ENCODE data around the gene EMCN.

Gene EMCN

DNA sequence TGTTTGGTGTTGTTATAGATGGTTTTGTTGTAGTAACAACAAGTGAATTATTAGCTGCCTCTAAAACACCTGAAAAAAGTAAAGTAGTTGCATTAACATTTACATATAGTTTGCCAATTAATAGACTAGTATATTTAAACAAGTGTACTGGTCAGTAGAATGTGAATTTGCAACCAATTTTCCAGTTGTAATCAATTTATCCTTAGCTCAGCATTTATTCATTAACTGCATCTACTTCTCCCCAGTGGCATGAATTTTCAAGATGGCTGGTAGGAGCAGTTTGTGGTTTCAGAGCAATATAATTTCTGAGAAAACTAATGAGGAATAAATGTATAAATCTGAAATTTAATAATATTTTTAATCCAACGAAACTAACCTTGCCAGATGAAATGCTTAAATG lies 37.9 kb downstream of the EMCN start:
- H3K4me1 ChIP-seq (ENCODE audit: insufficient read depth, low read length) = no peaks in the 10 kb centered on the region
- H2AFZ ChIP-seq (ENCODE audit: low read depth, low read length) = no peak overlapping the region
- H3K36me3 ChIP-seq (ENCODE audit: insufficient read depth, low read length) = no peaks in the 10 kb centered on the region
- no peak overlapping the region for H3K4me3 ChIP-seq (ENCODE audit: low read length)
- no peaks in the 10 kb centered on the region for H3K9me3 ChIP-seq (ENCODE audit: low read length)
- H3K27me3 ChIP-seq (ENCODE audit: insufficient read depth, low read length) = no peaks in the 10 kb centered on the region

DNA sequence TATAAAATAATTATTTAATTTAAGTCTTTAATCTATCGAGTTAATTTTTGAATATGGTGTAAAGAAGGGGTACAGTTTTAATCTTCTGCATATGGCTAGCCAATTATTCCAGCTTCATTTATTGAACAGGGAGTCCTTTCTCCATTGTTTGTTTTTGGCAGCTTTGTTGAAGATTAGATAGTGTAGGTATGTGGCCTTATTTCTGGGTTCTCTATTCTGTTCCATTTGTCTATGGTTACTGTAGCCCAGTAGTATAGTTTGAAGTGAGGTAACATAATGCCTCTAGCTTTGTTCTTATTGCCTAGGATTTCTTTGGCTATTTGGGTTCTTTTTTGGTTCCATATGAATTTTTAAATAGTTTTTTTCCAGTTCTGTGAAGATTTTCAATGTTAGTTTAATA lies 48.3 kb downstream of the EMCN start:
- H3K36me3 ChIP-seq (ENCODE audit: insufficient read depth, low read length) = no peaks in the 10 kb centered on the region
- no peaks in the 10 kb centered on the region for H3K9me3 ChIP-seq (ENCODE audit: low read length)
- no peak overlapping the region for H3K4me3 ChIP-seq (ENCODE audit: low read length)
- no peak overlapping the region for H2AFZ ChIP-seq (ENCODE audit: low read depth, low read length)
- H3K27me3 ChIP-seq (ENCODE audit: insufficient read depth, low read length) = no peaks in the 10 kb centered on the region
- H3K4me1 ChIP-seq (ENCODE audit: insufficient read depth, low read length) = no peaks in the 10 kb centered on the region

DNA sequence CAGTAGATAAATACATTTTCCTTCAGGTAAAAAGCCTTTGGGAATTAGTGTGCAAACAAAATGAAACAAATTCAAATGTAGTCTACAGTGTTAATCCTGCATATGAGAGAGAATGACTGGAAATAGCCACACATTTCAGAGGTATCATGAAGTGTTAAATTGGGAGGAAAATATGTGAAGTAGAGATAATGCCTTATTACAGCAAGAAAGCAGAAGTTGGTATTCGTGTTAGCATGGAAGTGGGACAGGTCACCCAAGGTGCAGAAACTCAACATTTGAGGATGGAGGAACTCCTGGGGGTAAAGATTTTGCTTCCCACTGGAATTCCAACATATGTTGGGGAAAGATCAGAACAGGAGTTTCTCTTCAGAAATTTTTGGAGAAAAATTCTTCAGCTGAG lies 51.3 kb downstream of the EMCN start:
- no peaks in the 10 kb centered on the region for H3K9me3 ChIP-seq (ENCODE audit: low read length)
- no peak overlapping the region for H2AFZ ChIP-seq (ENCODE audit: low read depth, low read length)
- H3K4me1 ChIP-seq (ENCODE audit: insufficient read depth, low read length) = no peaks in the 10 kb centered on the region
- no peaks in the 10 kb centered on the region for H3K27me3 ChIP-seq (ENCODE audit: insufficient read depth, low read length)
- H3K4me3 ChIP-seq (ENCODE audit: low read length) = no peak overlapping the region
- H3K36me3 ChIP-seq (ENCODE audit: insufficient read depth, low read length) = no peaks in the 10 kb centered on the region

DNA sequence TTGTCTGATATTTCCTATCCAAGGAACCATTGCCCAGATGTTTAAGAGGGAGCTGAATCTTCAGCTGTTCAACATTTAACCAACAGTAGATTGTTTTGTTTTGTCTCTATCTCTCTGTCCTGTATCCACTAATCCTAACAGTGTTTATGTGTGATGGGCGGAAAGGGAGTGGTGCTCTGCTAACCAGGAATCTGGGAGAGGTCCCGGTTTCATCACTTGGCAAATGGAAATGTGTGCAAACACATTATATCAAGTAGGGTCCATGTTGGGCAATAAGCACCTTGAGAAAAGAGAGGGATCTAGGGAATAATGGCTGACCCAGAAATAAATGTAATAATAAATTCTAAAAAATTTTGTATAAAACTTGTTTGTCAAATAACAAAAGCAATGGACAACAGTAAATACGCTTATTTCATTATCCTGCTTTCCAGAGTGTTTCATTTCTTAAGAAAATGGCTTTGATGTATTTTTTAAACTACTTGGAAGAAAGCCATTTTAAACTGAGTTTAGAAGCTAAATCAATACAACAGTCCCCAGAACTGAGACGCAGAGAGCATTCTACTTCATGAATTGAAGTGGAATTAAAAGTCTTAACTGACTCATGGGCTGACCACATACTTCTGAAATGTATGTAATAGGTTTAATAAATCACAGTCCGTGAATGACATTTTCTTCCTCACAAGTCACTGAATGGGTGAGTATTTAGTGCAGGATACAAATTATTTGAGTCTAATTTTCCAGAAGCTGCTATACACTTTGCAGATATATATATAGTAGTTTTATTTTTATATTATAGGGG lies 55.8 kb downstream of the EMCN start:
- no peaks in the 10 kb centered on the region for H3K9me3 ChIP-seq (ENCODE audit: low read length)
- no peaks in the 10 kb centered on the region for H3K27me3 ChIP-seq (ENCODE audit: insufficient read depth, low read length)
- no peaks in the 10 kb centered on the region for H3K4me1 ChIP-seq (ENCODE audit: insufficient read depth, low read length)
- no peaks in the 10 kb centered on the region for H3K36me3 ChIP-seq (ENCODE audit: insufficient read depth, low read length)
- no peak overlapping the region for H2AFZ ChIP-seq (ENCODE audit: low read depth, low read length)
- H3K4me3 ChIP-seq (ENCODE audit: low read length) = no peak overlapping the region

DNA sequence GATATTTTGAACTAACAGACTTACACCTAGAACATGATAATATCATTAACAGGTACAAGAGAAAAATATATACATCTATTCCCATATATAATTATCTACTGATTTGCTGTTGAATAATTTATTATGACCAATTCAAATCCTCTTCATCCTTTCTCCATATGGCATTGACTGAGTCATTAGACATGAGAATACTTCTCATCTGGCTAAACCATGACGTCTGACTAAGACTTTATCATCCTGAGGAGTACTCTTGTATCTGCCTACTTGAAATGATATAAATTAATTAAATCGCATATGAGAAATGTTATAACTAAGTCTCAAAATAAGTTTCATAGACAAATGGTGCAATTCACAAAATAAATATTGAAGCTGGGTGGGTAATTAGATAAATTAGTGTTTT lies 67.4 kb downstream of the EMCN start:
- Histone ChIP-seq H2AFZ (ENCODE audit: low read depth, low read length) (no peak overlapping the region), H3K4me1 (ENCODE audit: insufficient read depth, low read length) (no peaks in the 10 kb centered on the region), H3K36me3 (ENCODE audit: insufficient read depth, low read length) (no peaks in the 10 kb centered on the region), H3K27me3 (ENCODE audit: insufficient read depth, low read length) (no peaks in the 10 kb centered on the region), H3K9me3 (ENCODE audit: low read length) (no peaks in the 10 kb centered on the region), H3K4me3 (ENCODE audit: low read length) (no peak overlapping the region)

DNA sequence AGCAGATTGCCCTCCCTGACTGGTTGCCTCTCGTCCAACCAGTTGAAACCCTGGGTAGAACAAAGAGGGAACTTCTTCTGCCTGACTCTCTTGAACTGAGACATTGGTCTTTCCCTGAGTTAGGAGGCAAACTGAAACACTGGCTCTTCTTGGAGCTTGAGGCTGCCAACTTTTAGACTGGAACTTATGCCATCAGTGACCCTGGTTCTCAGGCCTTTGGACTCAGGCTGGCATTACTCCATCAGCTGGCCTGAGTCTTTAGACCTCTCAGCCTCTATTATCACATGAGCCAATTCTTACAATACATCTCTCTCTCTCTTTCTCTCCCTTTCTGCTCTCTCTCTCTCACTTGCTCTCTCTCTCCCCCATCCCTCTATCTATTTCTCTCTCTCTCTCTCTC lies 86.4 kb downstream of the EMCN start:
- H3K27me3 ChIP-seq (ENCODE audit: insufficient read depth, low read length) = no peaks in the 10 kb centered on the region
- H3K4me3 ChIP-seq (ENCODE audit: low read length) = no peak overlapping the region
- no peak overlapping the region for H2AFZ ChIP-seq (ENCODE audit: low read depth, low read length)
- no peaks in the 10 kb centered on the region for H3K9me3 ChIP-seq (ENCODE audit: low read length)
- H3K36me3 ChIP-seq (ENCODE audit: insufficient read depth, low read length) = no peaks in the 10 kb centered on the region
- no peaks in the 10 kb centered on the region for H3K4me1 ChIP-seq (ENCODE audit: insufficient read depth, low read length)

DNA sequence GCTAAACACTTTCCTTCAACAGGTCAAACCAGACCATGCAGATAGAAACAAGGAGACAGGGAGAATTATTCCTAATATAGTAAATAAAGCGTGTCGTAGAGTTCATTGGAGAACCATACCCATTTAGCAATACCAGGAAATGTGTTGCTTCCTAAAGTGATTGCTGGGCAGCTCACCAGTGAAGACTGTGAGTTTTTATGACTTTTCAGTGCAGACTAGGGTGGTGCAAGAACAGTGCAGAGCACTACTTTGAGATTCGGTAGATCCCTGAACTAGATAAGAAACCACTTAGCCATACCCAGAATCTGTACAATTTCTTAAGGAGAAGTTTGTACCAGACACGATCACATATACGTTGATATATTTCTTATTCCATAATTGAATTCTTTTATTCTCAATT lies 87.4 kb downstream of the EMCN start:
- H3K27me3 ChIP-seq (ENCODE audit: insufficient read depth, low read length) = no peaks in the 10 kb centered on the region
- H3K4me1 ChIP-seq (ENCODE audit: insufficient read depth, low read length) = no peaks in the 10 kb centered on the region
- H3K4me3 ChIP-seq (ENCODE audit: low read length) = no peak overlapping the region
- no peaks in the 10 kb centered on the region for H3K9me3 ChIP-seq (ENCODE audit: low read length)
- no peak overlapping the region for H2AFZ ChIP-seq (ENCODE audit: low read depth, low read length)
- no peaks in the 10 kb centered on the region for H3K36me3 ChIP-seq (ENCODE audit: insufficient read depth, low read length)

DNA sequence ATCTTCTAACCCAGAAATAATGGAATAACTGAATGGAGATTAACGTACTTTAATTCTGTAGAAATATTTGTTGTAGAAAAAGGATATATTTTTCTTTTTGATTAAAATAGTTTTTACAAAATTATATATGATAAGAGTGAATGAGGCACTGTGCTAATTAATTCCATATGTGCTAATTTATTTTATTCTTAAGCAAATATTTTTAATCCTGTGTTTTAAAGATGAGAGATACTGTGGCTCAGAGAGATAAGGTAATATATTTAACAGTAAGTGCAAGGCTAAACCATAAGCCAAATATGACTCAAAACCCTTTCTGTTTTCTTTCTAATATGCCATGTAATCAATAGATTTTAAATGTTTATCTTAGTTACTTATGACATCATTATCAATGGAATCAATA lies 88.2 kb downstream of the EMCN start:
- no peak overlapping the region for H3K4me3 ChIP-seq (ENCODE audit: low read length)
- no peaks in the 10 kb centered on the region for H3K4me1 ChIP-seq (ENCODE audit: insufficient read depth, low read length)
- no peaks in the 10 kb centered on the region for H3K9me3 ChIP-seq (ENCODE audit: low read length)
- H3K36me3 ChIP-seq (ENCODE audit: insufficient read depth, low read length) = no peaks in the 10 kb centered on the region
- H3K27me3 ChIP-seq (ENCODE audit: insufficient read depth, low read length) = no peaks in the 10 kb centered on the region
- H2AFZ ChIP-seq (ENCODE audit: low read depth, low read length) = no peak overlapping the region

DNA sequence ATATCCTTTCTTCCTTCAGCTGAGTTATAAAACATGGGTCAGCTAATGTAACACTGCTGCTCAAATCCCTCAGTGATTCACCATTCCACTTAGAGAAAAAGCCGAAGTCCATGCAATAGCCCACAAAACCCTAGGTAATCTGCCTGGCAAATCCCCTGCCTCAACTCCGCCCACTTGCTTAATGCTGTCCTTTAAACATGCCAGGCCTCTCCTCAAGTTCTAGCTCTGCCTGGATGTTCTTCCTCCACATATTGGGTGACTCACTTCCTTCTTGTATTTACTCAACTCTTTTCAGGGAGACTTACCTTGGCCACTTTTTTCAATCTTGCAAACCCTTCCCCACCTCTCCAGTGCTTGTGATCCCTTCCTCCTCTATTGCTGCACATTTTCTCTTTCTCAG lies 89.8 kb downstream of the EMCN start:
- H3K4me1 ChIP-seq (ENCODE audit: insufficient read depth, low read length) = no peaks in the 10 kb centered on the region

DNA sequence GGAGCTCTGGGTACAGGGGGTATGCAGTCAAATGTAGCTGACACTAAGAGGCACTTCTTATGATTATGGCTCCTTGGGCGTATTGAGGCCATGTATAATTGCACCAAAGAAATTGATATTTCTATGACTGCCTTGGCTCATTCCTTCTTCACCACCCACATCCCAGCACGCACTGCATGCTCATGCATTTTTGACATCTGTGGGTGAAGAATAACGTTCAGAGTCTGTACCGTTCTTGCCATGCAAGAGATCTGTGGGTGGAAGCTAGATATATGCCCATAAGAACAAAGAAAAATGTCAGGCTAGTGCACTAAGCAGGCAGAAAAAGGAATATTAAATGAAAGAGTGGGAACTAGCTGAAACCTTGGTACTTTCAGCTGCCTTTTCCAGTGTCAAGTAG lies 93.4 kb downstream of the EMCN start:
- H3K9me3 ChIP-seq (ENCODE audit: low read length) = no peaks in the 10 kb centered on the region
- no peaks in the 10 kb centered on the region for H3K27me3 ChIP-seq (ENCODE audit: insufficient read depth, low read length)
- H3K36me3 ChIP-seq (ENCODE audit: insufficient read depth, low read length) = no peaks in the 10 kb centered on the region
- no peaks in the 10 kb centered on the region for H3K4me1 ChIP-seq (ENCODE audit: insufficient read depth, low read length)
- H3K4me3 ChIP-seq (ENCODE audit: low read length) = no peak overlapping the region
- no peak overlapping the region for H2AFZ ChIP-seq (ENCODE audit: low read depth, low read length)

More for the DNA sequence above, 89.8 kb downstream of the EMCN start:
- Histone ChIP-seq H3K36me3 (ENCODE audit: insufficient read depth, low read length) (no peaks in the 10 kb centered on the region), H3K27me3 (ENCODE audit: insufficient read depth, low read length) (no peaks in the 10 kb centered on the region), H2AFZ (ENCODE audit: low read depth, low read length) (no peak overlapping the region), H3K9me3 (ENCODE audit: low read length) (no peaks in the 10 kb centered on the region), H3K4me3 (ENCODE audit: low read length) (no peak overlapping the region)

DNA sequence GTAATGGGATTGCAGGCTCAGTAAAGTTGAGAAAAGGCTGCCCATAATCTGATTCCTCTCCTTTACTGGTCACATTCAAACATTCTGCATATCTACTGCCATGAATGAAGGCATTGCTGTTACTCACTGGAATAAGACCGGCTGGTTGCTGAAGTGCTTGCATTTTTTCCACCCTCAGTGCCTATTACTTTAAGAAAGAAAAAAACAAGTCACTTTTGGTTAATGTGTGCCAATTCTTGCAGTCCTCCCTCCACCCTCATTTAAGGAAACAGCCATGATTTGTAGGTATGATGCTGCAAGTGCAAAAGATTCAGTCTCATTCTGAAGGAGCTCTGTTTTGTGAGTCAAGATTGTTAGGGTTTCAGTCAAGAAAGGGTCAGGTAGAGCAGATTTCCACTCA lies 94.9 kb downstream of the EMCN start:
- H3K27me3 ChIP-seq (ENCODE audit: insufficient read depth, low read length) = no peaks in the 10 kb centered on the region

DNA sequence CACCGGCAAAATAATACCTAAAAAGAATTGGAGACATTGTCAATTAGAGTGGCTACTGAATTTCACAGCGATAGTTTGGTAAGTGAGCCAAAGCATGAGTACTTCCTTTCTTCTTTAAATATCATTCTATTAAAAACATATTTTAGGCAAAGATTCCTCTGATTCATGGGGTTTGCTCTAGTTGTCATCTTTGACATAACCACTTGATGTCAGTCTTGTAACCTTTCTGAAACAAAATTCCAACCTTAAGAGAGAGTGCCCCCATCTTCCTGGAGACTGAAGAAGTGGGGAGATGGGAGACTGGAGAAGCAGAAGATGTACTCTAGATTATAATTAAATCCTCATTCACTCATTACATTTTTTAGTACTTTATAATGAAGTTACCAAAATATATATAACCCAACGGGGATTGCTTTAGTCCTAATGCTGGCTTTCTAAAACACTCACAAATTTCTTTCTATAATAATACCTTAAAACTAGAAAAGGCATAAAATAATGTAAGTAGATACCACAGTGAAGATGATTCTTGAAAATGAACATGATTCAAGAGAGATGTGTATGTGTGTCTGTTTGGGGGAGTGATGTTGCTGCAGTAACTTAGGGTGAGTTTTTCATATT lies 96.4 kb downstream of the EMCN start:
- no peaks in the 10 kb centered on the region for H3K27me3 ChIP-seq (ENCODE audit: insufficient read depth, low read length)
- H2AFZ ChIP-seq (ENCODE audit: low read depth, low read length) = no peak overlapping the region
- no peaks in the 10 kb centered on the region for H3K36me3 ChIP-seq (ENCODE audit: insufficient read depth, low read length)
- H3K9me3 ChIP-seq (ENCODE audit: low read length) = no peaks in the 10 kb centered on the region
- H3K4me3 ChIP-seq (ENCODE audit: low read length) = no peak overlapping the region
- no peaks in the 10 kb centered on the region for H3K4me1 ChIP-seq (ENCODE audit: insufficient read depth, low read length)

More for the DNA sequence above, 94.9 kb downstream of the EMCN start:
- H2AFZ ChIP-seq (ENCODE audit: low read depth, low read length) = no peak overlapping the region
- no peaks in the 10 kb centered on the region for H3K36me3 ChIP-seq (ENCODE audit: insufficient read depth, low read length)
- H3K4me3 ChIP-seq (ENCODE audit: low read length) = no peak overlapping the region
- H3K4me1 ChIP-seq (ENCODE audit: insufficient read depth, low read length) = no peaks in the 10 kb centered on the region
- no peaks in the 10 kb centered on the region for H3K9me3 ChIP-seq (ENCODE audit: low read length)

DNA sequence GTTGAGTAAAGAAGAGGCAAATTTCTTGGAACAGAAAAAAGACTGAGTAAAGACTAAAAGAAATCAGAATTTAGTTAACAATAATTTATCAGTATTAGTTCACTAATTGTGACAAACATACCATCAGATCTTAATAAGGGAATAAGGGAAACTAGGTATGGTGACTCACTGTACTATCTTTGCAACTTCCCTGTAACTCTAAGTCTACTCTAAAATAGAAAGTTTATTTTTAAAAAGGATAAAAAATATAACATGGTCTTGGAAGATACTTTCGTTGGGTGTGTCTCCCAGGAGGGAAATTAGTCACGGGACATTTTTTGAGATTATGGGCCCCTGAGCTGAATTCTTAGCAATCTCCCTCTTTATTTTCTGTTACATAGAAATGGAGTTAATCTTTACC lies 97.3 kb downstream of the EMCN start:
- Histone ChIP-seq H2AFZ (ENCODE audit: low read depth, low read length) (no peak overlapping the region), H3K27me3 (ENCODE audit: insufficient read depth, low read length) (no peaks in the 10 kb centered on the region), H3K9me3 (ENCODE audit: low read length) (no peaks in the 10 kb centered on the region), H3K4me1 (ENCODE audit: insufficient read depth, low read length) (no peaks in the 10 kb centered on the region), H3K4me3 (ENCODE audit: low read length) (no peak overlapping the region), H3K36me3 (ENCODE audit: insufficient read depth, low read length) (no peaks in the 10 kb centered on the region)

DNA sequence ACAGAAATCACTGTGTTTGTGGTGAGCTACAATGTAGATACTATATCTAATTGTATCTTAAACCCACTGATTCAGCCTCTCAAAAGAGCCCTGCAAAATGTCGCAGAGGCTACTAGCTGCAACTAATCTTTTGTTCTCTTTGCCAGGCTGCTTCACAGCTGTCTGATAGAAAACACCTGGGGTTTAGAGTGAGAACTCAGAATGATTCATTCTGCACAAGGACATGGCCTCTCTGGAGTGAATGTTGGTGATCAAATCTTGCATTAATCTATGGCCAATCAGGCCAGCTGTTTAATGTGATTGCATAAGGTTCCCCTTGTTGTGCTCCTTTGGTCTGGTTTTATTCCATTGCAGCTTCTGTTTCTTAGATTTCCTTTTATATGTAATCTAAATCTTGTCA lies 100.3 kb downstream of the EMCN start:
- Histone ChIP-seq H2AFZ (ENCODE audit: low read depth, low read length) (no peak overlapping the region), H3K9me3 (ENCODE audit: low read length) (no peaks in the 10 kb centered on the region)

More for the DNA sequence above, 100.3 kb downstream of the EMCN start:
- Histone ChIP-seq H3K4me3 (ENCODE audit: low read length) (no peak overlapping the region), H3K27me3 (ENCODE audit: insufficient read depth, low read length) (no peaks in the 10 kb centered on the region), H3K36me3 (ENCODE audit: insufficient read depth, low read length) (no peaks in the 10 kb centered on the region), H3K4me1 (ENCODE audit: insufficient read depth, low read length) (no peaks in the 10 kb centered on the region)

Data from neuron (in vitro differentiated cells).